SK-N-SH (cell line): ENCODE data around the gene MRPL44. TPM values are rescaled to one million over a fixed set of nuclear protein-coding genes. Genes with fewer than 3 reads are reported as not detected.
"Not testable (repeated sequence)": the region's sequence is repeated elsewhere in the genome, so short reads cannot be mapped to it uniquely, and the experiment has no call there.

Experiments used
- CTCF ChIA-PET: fragments of 300-600, 350-600 bp; formaldehyde crosslinking; extraction: SDS; loops from one replicate; lab custom pipeline; 2021; lab: Yijun Ruan, JAX
- POLR2A ChIA-PET: fragments of 350-600 bp; sonication (Branson Sonifier 250); formaldehyde crosslinking; extraction: SDS; loops from one replicate; lab custom pipeline; 2020; ENCODE audit warnings: antibody characterized with exemption, inconsistent platforms; lab: Yijun Ruan, JAX
- DNase-seq: peaks from one replicate; pipeline ENCODE4 v3.0.0; 2012
- H2AFZ ChIP-seq: fragments of 200-600 bp; sonication (generic); 2 replicates; pipeline ENCODE4 v1.8.1; 2016; ENCODE audit warnings: antibody characterized with exemption, mild to moderate bottlenecking, low read depth
- H3F3A ChIP-seq: fragments of 200-600 bp; sonication (generic); replicated peaks from 2 replicates; pipeline ENCODE3; 2016; ENCODE audit warnings: antibody characterized with exemption, mild to moderate bottlenecking; ENCODE audit not compliant: insufficient read depth
- H3K27ac ChIP-seq, 2 experiments: fragments of 200-500 bp in 1 of 2; fragments of 200-600 bp in 1 of 2; sonication (Bioruptor generic) in 1 of 2; sonication (generic), shearing (Covaris generic) in 1 of 2; 2 replicates each; pipeline versions ENCODE4 v1.5.1 to v1.6.1; 2014 to 2016; ENCODE audit warnings: low read depth in 2 of 2, inconsistent platforms in 1 of 2, low read length in 1 of 2, mild to moderate bottlenecking in 1 of 2, mixed read lengths in 1 of 2
- H3K27me3 ChIP-seq: fragments of 200-600 bp; sonication (generic), shearing (Covaris generic); 2 replicates; pipeline ENCODE4 v1.6.1; 2016; ENCODE audit warnings: mixed run types; ENCODE audit not compliant: insufficient read depth
- H3K36me3 ChIP-seq, 2 experiments: fragments of 200-500 bp in 1 of 2; fragments of 200-600 bp in 1 of 2; sonication (Bioruptor generic) in 1 of 2; sonication (generic) in 1 of 2; replicated peaks in 1 of 2; 2 replicates each; pipeline versions ENCODE3 to v1.5.1; 2014 to 2016; ENCODE audit warnings: low read length in 1 of 2, mild to moderate bottlenecking in 1 of 2; ENCODE audit not compliant: insufficient read depth in 2 of 2, control insufficient read depth in 1 of 2
- H3K4me1 ChIP-seq, 2 experiments: fragments of 200-500 bp in 1 of 2; fragments of 200-600 bp in 1 of 2; sonication (Bioruptor generic) in 1 of 2; sonication (generic), shearing (Covaris generic) in 1 of 2; 2 replicates each; pipeline versions ENCODE4 v1.5.1 to v1.6.1; 2014 to 2016; ENCODE audit warnings: low read depth in 1 of 2, low read length in 1 of 2, mixed run types in 1 of 2; ENCODE audit not compliant: insufficient read depth in 2 of 2, control insufficient read depth in 1 of 2
- H3K4me2 ChIP-seq: fragments of 200-600 bp; sonication (generic), shearing (Covaris generic); 2 replicates; pipeline ENCODE4 v1.6.1; 2017; ENCODE audit warnings: mixed run types
- H3K4me3 ChIP-seq, 2 experiments: fragments of 200-500 bp in 1 of 2; fragments of 200-600 bp in 1 of 2; sonication (Bioruptor generic) in 1 of 2; sonication (generic), shearing (Covaris generic) in 1 of 2; 2 replicates each; pipeline versions ENCODE4 v1.5.1 to v1.8.1; 2014 to 2016; ENCODE audit warnings: low read depth in 2 of 2, inconsistent platforms in 1 of 2, low read length in 1 of 2, mild to moderate bottlenecking in 1 of 2, mixed read lengths in 1 of 2, moderate library complexity in 1 of 2
- H3K79me2 ChIP-seq: fragments of 200-600 bp; sonication (generic); 2 replicates; pipeline ENCODE4 v1.8.1; 2017; ENCODE audit warnings: mild to moderate bottlenecking; ENCODE audit not compliant: insufficient read depth
- H3K9ac ChIP-seq: fragments of 200-600 bp; sonication (generic); 2 replicates; pipeline ENCODE4 v1.6.1; 2017; ENCODE audit warnings: mixed run types
- H3K9me2 ChIP-seq: fragments of 200-600 bp; sonication (generic); 2 replicates; pipeline ENCODE4 v1.6.1; 2017; ENCODE audit warnings: mixed run types
- H3K9me3 ChIP-seq: fragments of 200-600 bp; sonication (generic); 2 replicates; pipeline ENCODE4 v1.6.1; 2017; ENCODE audit warnings: mixed run types, mild to moderate bottlenecking, moderate library complexity
- H4K20me1 ChIP-seq: fragments of 200-600 bp; sonication (generic); 2 replicates; pipeline ENCODE4 v1.6.1; 2017; ENCODE audit warnings: mild to moderate bottlenecking, mixed run types; ENCODE audit not compliant: insufficient read depth
- CHD2 ChIP-seq: fragments of 150-350 bp; IDR thresholded peaks from 2 replicates; pipeline ENCODE4 v1.6.1; 2018; ENCODE audit warnings: low read length; ENCODE audit not compliant: partially characterized antibody
- ELF1 ChIP-seq: IDR thresholded peaks from 2 replicates; pipeline ENCODE4 v1.4.0; 2012
- EP300 ChIP-seq, 2 experiments: IDR thresholded peaks; 2 replicates each; pipeline versions ENCODE4 v1.4.0 to v1.6.1; 2012; ENCODE audit warnings: borderline replicate concordance in 1 of 2, low read depth in 1 of 2, low read length in 1 of 2
- FOXJ3 ChIP-seq: sonication (generic); formaldehyde crosslinking; IDR thresholded peaks from 2 replicates; pipeline ENCODE4 v1.5.1; 2020; ENCODE audit warnings: mild to moderate bottlenecking, missing genetic modification reagents
- FOXM1 ChIP-seq: IDR thresholded peaks from 2 replicates; pipeline ENCODE4 v1.4.0; 2012; ENCODE audit warnings: low read depth, mild to moderate bottlenecking
- NFIC ChIP-seq: IDR thresholded peaks from 2 replicates; pipeline ENCODE4 v1.4.0; 2012; ENCODE audit warnings: borderline replicate concordance
- NRF1 ChIP-seq: IDR thresholded peaks from 2 replicates; pipeline ENCODE4 v1.6.1; 2012; ENCODE audit warnings: low read depth, mild to moderate bottlenecking, low read length
- POLR2AphosphoS5 ChIP-seq: IDR thresholded peaks from 2 replicates; pipeline ENCODE4 v1.6.1; 2012; ENCODE audit warnings: low read depth, low read length
- RCOR1 ChIP-seq: fragments of 150-350 bp; IDR thresholded peaks from 2 replicates; pipeline ENCODE4 v1.6.1; 2017; ENCODE audit warnings: antibody characterized with exemption, low read length
- RFX5 ChIP-seq: IDR thresholded peaks from 2 replicates; pipeline ENCODE4 v1.6.1; 2012; ENCODE audit warnings: mild to moderate bottlenecking, improper control_type of control experiment, low read length
- RXRA ChIP-seq: IDR thresholded peaks from 2 replicates; pipeline ENCODE4 v1.4.0; 2012; ENCODE audit warnings: low read depth, mild to moderate bottlenecking, borderline replicate concordance
- SMC3 ChIP-seq: IDR thresholded peaks from 2 replicates; pipeline ENCODE4 v1.6.1; 2012; ENCODE audit warnings: low read depth, low read length, improper control_type of control experiment
- TAF1 ChIP-seq: IDR thresholded peaks from 2 replicates; pipeline ENCODE4 v1.6.1; 2012; ENCODE audit warnings: low read depth, mild to moderate bottlenecking, low read length, moderate library complexity, borderline replicate concordance
- TEAD4 ChIP-seq: IDR thresholded peaks from 2 replicates; pipeline ENCODE4 v1.4.0; 2012; ENCODE audit warnings: mild to moderate bottlenecking, borderline replicate concordance; ENCODE audit not compliant: insufficient read depth
- WGBS: methylation state at CpG from one replicate; pipeline ENCODE4 v1.1.6; 2017; ENCODE audit warnings: low lambda C conversion rate; 5-methylcytosine and 5-hydroxymethylcytosine counted together
- polyA plus RNA-seq, 3 experiments: library from polyadenylated mRNA; depleted of rRNA; stranded (reverse); fragments of >200 nt; gene quantifications; 2 replicates each; pipeline ENCODE4 v1.2.3, GENCODE V29; 2012
- TF ChIP-seq, protein P1 (sequence below): IDR thresholded peaks from 2 replicates; pipeline ENCODE4 v1.4.0; 2012; ENCODE audit warnings: low read depth, borderline replicate concordance
- TF ChIP-seq, protein P2 (sequence below): IDR thresholded peaks from 2 replicates; pipeline ENCODE4 v1.4.0; 2012; ENCODE audit warnings: low read depth, borderline replicate concordance
- TF ChIP-seq, protein P3 (sequence below): fragments of 200-600 bp; sonication (generic); IDR thresholded peaks from 2 replicates; pipeline ENCODE4 v1.6.1; 2017; ENCODE audit warnings: antibody characterized with exemption, mild to moderate bottlenecking, moderate library complexity
- TF ChIP-seq, protein P4 (sequence below): IDR thresholded peaks from 2 replicates; pipeline ENCODE4; 2012
- TF ChIP-seq, protein P5 (sequence below): IDR thresholded peaks from 2 replicates; pipeline ENCODE4 v1.4.0; 2012; ENCODE audit warnings: low read depth

The MRPL44 gene
- polyA plus RNA-seq, 1 of the 3 experiments (the other 2 are of a cell fraction) = 12.9 TPM

DNA sequence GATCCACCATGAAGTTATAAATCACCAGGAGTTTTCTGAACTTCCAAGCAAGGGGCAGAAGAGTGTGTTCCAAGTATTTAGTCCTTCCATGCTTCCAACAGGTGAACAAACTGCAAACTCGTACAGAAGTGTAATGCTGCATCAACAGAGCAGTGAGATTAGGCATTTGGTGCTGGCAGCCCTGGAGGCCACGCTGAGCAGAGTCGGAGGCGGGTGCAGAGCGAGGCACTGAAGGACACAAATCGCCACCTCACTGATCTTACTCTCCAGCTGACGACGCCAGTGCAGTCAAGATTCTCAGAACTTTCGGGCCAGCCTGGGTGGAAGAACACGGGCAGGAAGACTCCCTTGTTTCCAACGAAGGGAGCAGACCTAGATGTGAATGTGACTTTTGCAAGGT lies 42.6 kb downstream of the MRPL44 start:
- H4K20me1 ChIP-seq = no peaks in the 10 kb centered on the region
- TF ChIP-seq ELF1 (no peak), RXRA (no peak), FOXJ3 (CRISPR knock-in tag) (no peak), RCOR1 (no peak), RFX5 (no peak), EP300 (IDR thresholded peaks at IDR 0.05; ENCODE audit: borderline replicate concordance in 1 of 2, low read depth in 1 of 2, low read length in 1 of 2) (no peak), NFIC (no peak), TEAD4 (no peak), TAF1 (no peak), CHD2 (no peak), FOXM1 (no peak), SMC3 (no peak), NRF1 (no peak), POLR2AphosphoS5 (no peak)
- TF ChIP-seq, protein P1, sequence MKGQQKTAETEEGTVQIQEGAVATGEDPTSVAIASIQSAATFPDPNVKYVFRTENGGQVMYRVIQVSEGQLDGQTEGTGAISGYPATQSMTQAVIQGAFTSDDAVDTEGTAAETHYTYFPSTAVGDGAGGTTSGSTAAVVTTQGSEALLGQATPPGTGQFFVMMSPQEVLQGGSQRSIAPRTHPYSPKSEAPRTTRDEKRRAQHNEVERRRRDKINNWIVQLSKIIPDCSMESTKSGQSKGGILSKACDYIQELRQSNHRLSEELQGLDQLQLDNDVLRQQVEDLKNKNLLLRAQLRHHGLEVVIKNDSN = no peak
- TF ChIP-seq, protein P2, sequence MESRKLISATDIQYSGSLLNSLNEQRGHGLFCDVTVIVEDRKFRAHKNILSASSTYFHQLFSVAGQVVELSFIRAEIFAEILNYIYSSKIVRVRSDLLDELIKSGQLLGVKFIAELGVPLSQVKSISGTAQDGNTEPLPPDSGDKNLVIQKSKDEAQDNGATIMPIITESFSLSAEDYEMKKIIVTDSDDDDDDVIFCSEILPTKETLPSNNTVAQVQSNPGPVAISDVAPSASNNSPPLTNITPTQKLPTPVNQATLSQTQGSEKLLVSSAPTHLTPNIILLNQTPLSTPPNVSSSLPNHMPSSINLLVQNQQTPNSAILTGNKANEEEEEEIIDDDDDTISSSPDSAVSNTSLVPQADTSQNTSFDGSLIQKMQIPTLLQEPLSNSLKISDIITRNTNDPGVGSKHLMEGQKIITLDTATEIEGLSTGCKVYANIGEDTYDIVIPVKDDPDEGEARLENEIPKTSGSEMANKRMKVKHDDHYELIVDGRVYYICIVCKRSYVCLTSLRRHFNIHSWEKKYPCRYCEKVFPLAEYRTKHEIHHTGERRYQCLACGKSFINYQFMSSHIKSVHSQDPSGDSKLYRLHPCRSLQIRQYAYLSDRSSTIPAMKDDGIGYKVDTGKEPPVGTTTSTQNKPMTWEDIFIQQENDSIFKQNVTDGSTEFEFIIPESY = no peak
- TF ChIP-seq, protein P3, sequence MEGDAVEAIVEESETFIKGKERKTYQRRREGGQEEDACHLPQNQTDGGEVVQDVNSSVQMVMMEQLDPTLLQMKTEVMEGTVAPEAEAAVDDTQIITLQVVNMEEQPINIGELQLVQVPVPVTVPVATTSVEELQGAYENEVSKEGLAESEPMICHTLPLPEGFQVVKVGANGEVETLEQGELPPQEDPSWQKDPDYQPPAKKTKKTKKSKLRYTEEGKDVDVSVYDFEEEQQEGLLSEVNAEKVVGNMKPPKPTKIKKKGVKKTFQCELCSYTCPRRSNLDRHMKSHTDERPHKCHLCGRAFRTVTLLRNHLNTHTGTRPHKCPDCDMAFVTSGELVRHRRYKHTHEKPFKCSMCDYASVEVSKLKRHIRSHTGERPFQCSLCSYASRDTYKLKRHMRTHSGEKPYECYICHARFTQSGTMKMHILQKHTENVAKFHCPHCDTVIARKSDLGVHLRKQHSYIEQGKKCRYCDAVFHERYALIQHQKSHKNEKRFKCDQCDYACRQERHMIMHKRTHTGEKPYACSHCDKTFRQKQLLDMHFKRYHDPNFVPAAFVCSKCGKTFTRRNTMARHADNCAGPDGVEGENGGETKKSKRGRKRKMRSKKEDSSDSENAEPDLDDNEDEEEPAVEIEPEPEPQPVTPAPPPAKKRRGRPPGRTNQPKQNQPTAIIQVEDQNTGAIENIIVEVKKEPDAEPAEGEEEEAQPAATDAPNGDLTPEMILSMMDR = no peak
- TF ChIP-seq, protein P4, sequence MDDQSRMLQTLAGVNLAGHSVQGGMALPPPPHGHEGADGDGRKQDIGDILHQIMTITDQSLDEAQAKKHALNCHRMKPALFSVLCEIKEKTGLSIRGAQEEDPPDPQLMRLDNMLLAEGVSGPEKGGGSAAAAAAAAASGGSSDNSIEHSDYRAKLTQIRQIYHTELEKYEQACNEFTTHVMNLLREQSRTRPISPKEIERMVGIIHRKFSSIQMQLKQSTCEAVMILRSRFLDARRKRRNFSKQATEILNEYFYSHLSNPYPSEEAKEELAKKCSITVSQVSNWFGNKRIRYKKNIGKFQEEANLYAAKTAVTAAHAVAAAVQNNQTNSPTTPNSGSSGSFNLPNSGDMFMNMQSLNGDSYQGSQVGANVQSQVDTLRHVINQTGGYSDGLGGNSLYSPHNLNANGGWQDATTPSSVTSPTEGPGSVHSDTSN = no peak
- TF ChIP-seq, protein P5, sequence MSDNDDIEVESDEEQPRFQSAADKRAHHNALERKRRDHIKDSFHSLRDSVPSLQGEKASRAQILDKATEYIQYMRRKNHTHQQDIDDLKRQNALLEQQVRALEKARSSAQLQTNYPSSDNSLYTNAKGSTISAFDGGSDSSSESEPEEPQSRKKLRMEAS = no peak
- no peaks in the 10 kb centered on the region for H3K9me3 ChIP-seq
- no peak for DNase-seq
- WGBS = 93% methylated on average over 10 of the region's 11 CpGs
- H3K4me3 ChIP-seq = no peak overlapping the region
- H3K4me1 ChIP-seq = peaks cover 0 to 7% of the 10 kb centered on the region in 2 experiments; a peak in 2 of 4 replicates
- ChIA-PET CTCF (interaction anchor here (2.3 to 3.8 kb wide), 2 partner anchors 30 to 284 kb away, joined by 12 to 18 read pairs; no protein-coding TSS in a partner anchor), POLR2A (no interaction called here)
- no peaks in the 10 kb centered on the region for H3K9me2 ChIP-seq
- H2AFZ ChIP-seq = no peak overlapping the region
- H3K36me3 ChIP-seq = peaks cover 13 to 19% of the 10 kb centered on the region in 2 experiments
- H3K79me2 ChIP-seq = peaks cover 5% of the 10 kb centered on the region; the same call in 1 of the 2 replicates
- H3F3A ChIP-seq = no peaks in the 10 kb centered on the region
- H3K9ac ChIP-seq = no peak overlapping the region
- no peak overlapping the region for H3K4me2 ChIP-seq
- no peaks in the 10 kb centered on the region for H3K27me3 ChIP-seq
- no peak overlapping the region for H3K27ac ChIP-seq

DNA sequence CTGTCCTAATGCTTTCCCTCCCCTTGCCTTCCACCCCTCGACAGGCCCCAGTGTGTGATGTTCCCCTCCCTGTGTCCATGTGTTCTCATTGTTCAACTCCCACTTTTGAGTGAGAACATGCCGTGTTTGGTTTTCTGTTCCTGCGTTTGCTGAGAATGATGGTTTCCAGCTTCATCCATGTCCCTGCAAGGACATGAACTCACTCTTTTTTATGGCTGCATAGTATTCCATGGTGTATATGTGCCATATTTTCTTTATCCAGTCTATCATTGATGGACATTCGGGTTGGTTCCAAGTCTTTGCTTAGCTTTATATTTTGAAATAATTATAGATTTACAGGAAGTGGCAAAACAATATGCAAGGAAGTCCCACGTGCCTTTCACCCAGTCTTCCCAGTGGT lies 43.4 kb downstream of the MRPL44 start:
- H3K79me2 ChIP-seq, H3F3A ChIP-seq, DNase-seq, H3K9ac ChIP-seq, H4K20me1 ChIP-seq, H3K9me3 ChIP-seq, H3K27me3 ChIP-seq, H3K27ac ChIP-seq, H2AFZ ChIP-seq, H3K4me1 ChIP-seq, H3K4me3 ChIP-seq, H3K4me2 ChIP-seq, POLR2A ChIA-PET, H3K9me2 ChIP-seq: not testable (repeated sequence)
- CTCF ChIA-PET = interaction anchor here (2.3 to 3.8 kb wide), 2 partner anchors 30 to 283 kb away, joined by 12 to 18 read pairs; no protein-coding TSS in a partner anchor
- WGBS = 93% methylated on average over 5 of the region's 5 CpGs
- H3K36me3 ChIP-seq = peaks cover 13 to 14% of the 10 kb centered on the region in 2 experiments
